ENCODE results near the gene WDR7.

WDR7 gene

GRCh38 chr18:57080479-57080878 is 429.3 kb downstream of the WDR7 start:
- no peak for DNase-seq (ENCODE audit: low read depth in 2 of 2)

- DNase-seq (ENCODE audit: low read depth in 2 of 2): no peak
Measured at GRCh38 chr18:57081899-57082298, 430.7 kb downstream of the WDR7 start.

GRCh38 chr18:57083485-57083884 is 432.3 kb downstream of the WDR7 start:
- no peak for DNase-seq (ENCODE audit: low read depth in 2 of 2)

- DNase-seq (ENCODE audit: low read depth in 2 of 2): no peak
Measured at GRCh38 chr18:57084331-57085271, 433.4 kb downstream of the WDR7 start.

- no peak for DNase-seq (ENCODE audit: low read depth in 2 of 2)
Measured at GRCh38 chr18:57085371-57085770, 434.2 kb downstream of the WDR7 start.

- no peak for DNase-seq (ENCODE audit: low read depth in 2 of 2)
Measured at GRCh38 chr18:57086163-57086562, 435.0 kb downstream of the WDR7 start.

Data from activated CD4-positive, alpha-beta T cell treated with anti-CD3 and anti-CD28 coated beads for 24 hours (primary cell).